H9 (cell line): ENCODE results near the gene TP73. TPM values are rescaled to one million over a fixed set of nuclear protein-coding genes. Genes with fewer than 3 reads are reported as not detected.

ENCODE experiments used
- DNase-seq: peaks from one replicate; pipeline ENCODE4 v3.0.0-alpha.2; 2017
- H2AFZ ChIP-seq: one replicate; pipeline ENCODE4 v1.6.1; 2013; ENCODE audit warnings: mild to moderate bottlenecking, low read length, control low read depth, moderate library complexity
- H2AK5ac ChIP-seq: 2 replicates; pipeline ENCODE4 v1.6.1; 2013; ENCODE audit warnings: low read length, control low read depth, mixed read lengths; ENCODE audit not compliant: insufficient read length
- H2BK120ac ChIP-seq: one replicate; pipeline ENCODE4 v1.6.1; 2013; ENCODE audit warnings: low read depth, mild to moderate bottlenecking, low read length, control low read depth, inconsistent platforms; ENCODE audit not compliant: poor library complexity, severe bottlenecking
- H2BK12ac ChIP-seq: 2 replicates; pipeline ENCODE4 v1.6.1; 2013; ENCODE audit warnings: low read length, control low read depth, mixed read lengths, low read depth; ENCODE audit not compliant: insufficient read length
- H2BK15ac ChIP-seq: 2 replicates; pipeline ENCODE4 v1.6.1; 2013; ENCODE audit warnings: low read depth, low read length, control low read depth
- H2BK20ac ChIP-seq: one replicate; pipeline ENCODE4 v1.6.1; 2013; ENCODE audit warnings: low read depth, mild to moderate bottlenecking, low read length, control low read depth, inconsistent platforms; ENCODE audit not compliant: poor library complexity, severe bottlenecking
- H2BK5ac ChIP-seq: 2 replicates; pipeline ENCODE4 v1.6.1; 2013; ENCODE audit warnings: low read length, control low read depth, mixed read lengths; ENCODE audit not compliant: insufficient read length
- H3K14ac ChIP-seq: 2 replicates; pipeline ENCODE4 v1.6.1; 2013; ENCODE audit warnings: low read length, control low read depth; ENCODE audit not compliant: insufficient read depth
- H3K18ac ChIP-seq: 2 replicates; pipeline ENCODE4 v1.6.1; 2013; ENCODE audit warnings: low read depth, mild to moderate bottlenecking, mixed read lengths, low read length, control low read depth; ENCODE audit not compliant: insufficient read length
- H3K23ac ChIP-seq: 2 replicates; pipeline ENCODE4 v1.6.1; 2013; ENCODE audit warnings: low read length, control low read depth, mixed read lengths, low read depth; ENCODE audit not compliant: insufficient read length
- H3K23me2 ChIP-seq: 2 replicates; pipeline ENCODE4 v1.6.1; 2013; ENCODE audit warnings: low read depth, mild to moderate bottlenecking, mixed read lengths, low read length, control low read depth; ENCODE audit not compliant: insufficient read length, poor library complexity, severe bottlenecking
- H3K27ac ChIP-seq: 2 replicates; pipeline ENCODE4 v1.5.1; 2013; ENCODE audit warnings: low read length, control low read depth, mixed read lengths, low read depth; ENCODE audit not compliant: insufficient read length
- H3K27me3 ChIP-seq: 2 replicates; pipeline ENCODE4 v1.6.1; 2013; ENCODE audit warnings: low read length, control low read depth, inconsistent platforms; ENCODE audit not compliant: insufficient read depth
- H3K4ac ChIP-seq: 2 replicates; pipeline ENCODE4 v1.6.1; 2013; ENCODE audit warnings: low read depth, mild to moderate bottlenecking, control low read depth, inconsistent platforms, low read length, moderate library complexity
- H3K4me1 ChIP-seq: 2 replicates; pipeline ENCODE4 v1.6.1; 2013; ENCODE audit warnings: low read length, control low read depth, inconsistent platforms; ENCODE audit not compliant: insufficient read depth
- H3K4me2 ChIP-seq: 2 replicates; pipeline ENCODE4 v1.6.1; 2013; ENCODE audit warnings: low read length, control low read depth, mixed read lengths; ENCODE audit not compliant: insufficient read length, insufficient read depth
- H3K56ac ChIP-seq: 2 replicates; pipeline ENCODE4 v1.6.1; 2013; ENCODE audit warnings: low read depth, mild to moderate bottlenecking, mixed read lengths, low read length, control low read depth; ENCODE audit not compliant: insufficient read length
- H3K79me1 ChIP-seq: 2 replicates; pipeline ENCODE4 v1.6.1; 2013; ENCODE audit warnings: low read depth, mild to moderate bottlenecking, moderate library complexity, low read length, control low read depth, inconsistent platforms; ENCODE audit not compliant: insufficient read depth, poor library complexity, severe bottlenecking
- H3K79me2 ChIP-seq: 2 replicates; pipeline ENCODE4 v1.6.1; 2013; ENCODE audit warnings: low read length, control low read depth, inconsistent platforms; ENCODE audit not compliant: insufficient read depth
- H3K9ac ChIP-seq: 2 replicates; pipeline ENCODE4 v1.6.1; 2013; ENCODE audit warnings: low read length, control low read depth, mixed read lengths; ENCODE audit not compliant: insufficient read length; ENCODE audit errors: extremely low read depth
- H3K9me3 ChIP-seq: one replicate; pipeline ENCODE4 v1.6.1; 2013; ENCODE audit warnings: low read depth, low read length, inconsistent platforms; ENCODE audit not compliant: control insufficient read depth
- H3T11ph ChIP-seq: one replicate; pipeline ENCODE4 v1.6.1; 2013; ENCODE audit warnings: mild to moderate bottlenecking, low read length, control low read depth, inconsistent platforms
- H4K20me1 ChIP-seq: one replicate; pipeline ENCODE4 v1.6.1; 2013; ENCODE audit not compliant: control insufficient read depth, insufficient read length, insufficient read depth
- H4K5ac ChIP-seq: 2 replicates; pipeline ENCODE4 v1.6.1; 2013; ENCODE audit warnings: low read depth, mild to moderate bottlenecking, mixed read lengths, low read length, control low read depth; ENCODE audit not compliant: insufficient read length
- H4K8ac ChIP-seq: replicated peaks from 2 replicates; pipeline ENCODE4 v1.6.1; 2013; ENCODE audit warnings: low read length, control low read depth, mixed read lengths, low read depth; ENCODE audit not compliant: insufficient read length
- H4K91ac ChIP-seq: 2 replicates; pipeline ENCODE4 v1.6.1; 2013; ENCODE audit warnings: low read depth, mild to moderate bottlenecking, moderate library complexity, mixed read lengths, low read length, control low read depth; ENCODE audit not compliant: insufficient read length
- H3K27ac Mint-ChIP-seq, 3 experiments: 2 replicates in 2 of 3; 3 replicates in 1 of 3; pipeline ENCODE4 v1.8.0; 2020 to 2021; ENCODE audit warnings: mixed read lengths in 3 of 3, mild to moderate bottlenecking in 1 of 3, moderate library complexity in 1 of 3
- H3K27me3 Mint-ChIP-seq: 2 replicates; pipeline ENCODE4 v1.8.0; 2021; ENCODE audit warnings: low read depth, mild to moderate bottlenecking, moderate library complexity, mixed read lengths
- H3K36me3 Mint-ChIP-seq, 3 experiments: 2 replicates in 2 of 3; 3 replicates in 1 of 3; pipeline ENCODE4 v1.8.0; 2020 to 2021; ENCODE audit warnings: low read depth in 3 of 3, mixed read lengths in 3 of 3; ENCODE audit not compliant: insufficient read depth in 1 of 3
- H3K4me1 Mint-ChIP-seq, 2 experiments: 2 replicates each; pipeline ENCODE4 v1.8.0; 2020; ENCODE audit warnings: mixed read lengths in 2 of 2
- H3K4me3 Mint-ChIP-seq, 2 experiments: 2 replicates in 1 of 2; 3 replicates in 1 of 2; pipeline ENCODE4 v1.8.0; 2020 to 2021; ENCODE audit warnings: mild to moderate bottlenecking in 2 of 2, mixed read lengths in 2 of 2, moderate library complexity in 1 of 2
- H3K9me3 Mint-ChIP-seq, 2 experiments: 2 replicates in 1 of 2; 3 replicates in 1 of 2; pipeline ENCODE4 v1.8.0; 2020; ENCODE audit warnings: mild to moderate bottlenecking in 2 of 2, mixed read lengths in 2 of 2, moderate library complexity in 1 of 2
- WGBS: extraction: QIAGEN DNeasy Blood & Tissue Kit; methylation state at CpG from one replicate; pipeline ENCODE4 v1.1.7; 2013; ENCODE audit warnings: missing lambda C conversion rate, low lambda C conversion rate, mixed read lengths; ENCODE audit not compliant: insufficient read length; ENCODE audit errors: extremely low coverage; 5-methylcytosine and 5-hydroxymethylcytosine counted together
- total RNA-seq: library from RNA; stranded (reverse); gene quantifications from 2 replicates; pipeline ENCODE4 v1.2.1, GENCODE V29; 2021
- TF ChIP-seq, protein P1 (sequence below): fragments of 200-600 bp; sonication (generic); conservative IDR thresholded peaks from 3 replicates; pipeline ENCODE4 v1.8.0; 2021; ENCODE audit warnings: antibody characterized with exemption, mild to moderate bottlenecking

Gene TP73
- total RNA-seq, 1 experiment from 2014 or later, result 4.7 TPM

DNA sequence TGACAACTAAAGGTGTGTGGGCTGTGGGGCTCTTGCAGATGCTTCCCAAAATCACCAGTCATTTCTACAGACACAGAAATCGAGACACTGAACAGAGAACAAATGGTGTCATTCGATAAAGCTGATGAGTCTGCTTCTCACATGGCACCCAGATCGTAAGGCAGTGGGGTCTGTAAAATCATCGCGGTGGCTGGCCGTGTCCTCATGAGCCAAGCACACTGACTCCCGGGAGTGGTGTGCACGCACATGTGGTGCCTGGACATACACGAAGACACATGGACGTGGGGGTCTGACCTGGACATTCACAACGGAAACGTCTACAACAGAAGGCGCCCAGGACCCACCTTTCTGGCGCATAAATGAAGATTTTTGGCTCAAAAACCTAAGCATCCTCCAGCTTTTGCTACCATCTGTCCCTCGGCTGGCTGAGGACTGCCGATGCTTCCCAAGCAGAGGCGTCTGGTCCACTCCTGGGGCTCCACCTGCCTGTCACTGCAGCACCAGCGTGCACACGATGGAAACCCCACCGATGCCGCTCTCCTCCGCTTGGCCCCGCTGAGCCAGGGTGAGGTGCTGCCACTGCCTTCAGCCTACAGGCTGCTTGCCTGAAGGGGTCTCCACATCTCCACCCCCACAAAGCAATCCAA lies 127.1 kb downstream of the TP73 start:
- Histone ChIP-seq H3K27me3 (no peaks in the 10 kb centered on the region), H3K9me3 (no peaks in the 10 kb centered on the region), H3K4me2 (no peak overlapping the region), H2AK5ac (no peak overlapping the region), H2AFZ (no peak overlapping the region), H3K23ac (no peak overlapping the region), H4K8ac (no peak overlapping the region), H4K20me1 (no peaks in the 10 kb centered on the region), H3K4me1 (no peaks in the 10 kb centered on the region), H4K5ac (no peak overlapping the region), H3K9ac (no peak overlapping the region), H3K56ac (no peak overlapping the region), H2BK12ac (no peak overlapping the region), H3K79me2 (no peaks in the 10 kb centered on the region), H3K79me1 (no peaks in the 10 kb centered on the region), H2BK15ac (no peak overlapping the region), H2BK120ac (no peak overlapping the region), H3K18ac (no peak overlapping the region), H2BK5ac (no peak overlapping the region), H3K4ac (no peak overlapping the region), H3K14ac (no peak overlapping the region), H4K91ac (no peak overlapping the region), H3K27ac (no peak overlapping the region), H2BK20ac (no peak overlapping the region), H3T11ph (no peak overlapping the region), H3K23me2 (no peaks in the 10 kb centered on the region)
- Mint-ChIP-seq H3K27me3 (0 out of 2 replicates have a peak, but pooled peaks cover 1% of the 10 kb centered on the region), H3K9me3 (no peaks in the 10 kb centered on the region), H3K4me1 (peaks cover 10 to 14% of the 10 kb centered on the region in 2 experiments), H3K27ac (peak overlapping the region in 1 of 3 experiments; percentile 7; a peak in 1 of 7 replicates), H3K36me3 (peaks cover 43 to 52% (median 51%) of the 10 kb centered on the region in 3 experiments), H3K4me3 (no peak overlapping the region)
- TF ChIP-seq, protein P1, sequence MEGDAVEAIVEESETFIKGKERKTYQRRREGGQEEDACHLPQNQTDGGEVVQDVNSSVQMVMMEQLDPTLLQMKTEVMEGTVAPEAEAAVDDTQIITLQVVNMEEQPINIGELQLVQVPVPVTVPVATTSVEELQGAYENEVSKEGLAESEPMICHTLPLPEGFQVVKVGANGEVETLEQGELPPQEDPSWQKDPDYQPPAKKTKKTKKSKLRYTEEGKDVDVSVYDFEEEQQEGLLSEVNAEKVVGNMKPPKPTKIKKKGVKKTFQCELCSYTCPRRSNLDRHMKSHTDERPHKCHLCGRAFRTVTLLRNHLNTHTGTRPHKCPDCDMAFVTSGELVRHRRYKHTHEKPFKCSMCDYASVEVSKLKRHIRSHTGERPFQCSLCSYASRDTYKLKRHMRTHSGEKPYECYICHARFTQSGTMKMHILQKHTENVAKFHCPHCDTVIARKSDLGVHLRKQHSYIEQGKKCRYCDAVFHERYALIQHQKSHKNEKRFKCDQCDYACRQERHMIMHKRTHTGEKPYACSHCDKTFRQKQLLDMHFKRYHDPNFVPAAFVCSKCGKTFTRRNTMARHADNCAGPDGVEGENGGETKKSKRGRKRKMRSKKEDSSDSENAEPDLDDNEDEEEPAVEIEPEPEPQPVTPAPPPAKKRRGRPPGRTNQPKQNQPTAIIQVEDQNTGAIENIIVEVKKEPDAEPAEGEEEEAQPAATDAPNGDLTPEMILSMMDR, result no peak
- no CpG with 5 or more reads among the region's 23 CpGs for WGBS
- DNase-seq, result peak; percentile 30
